SH-SY5Y (cell line): Measurements from ENCODE around the gene PSMB9.

ENCODE experiments used
- GATA2 ChIP-seq: IDR thresholded peaks from 2 replicates; pipeline ENCODE4 v1.6.1; 2011; ENCODE audit warnings: mild to moderate bottlenecking, low read depth, low read length
- GATA3 ChIP-seq: IDR thresholded peaks from 2 replicates; pipeline ENCODE4 v1.6.1; 2011; ENCODE audit warnings: low read depth, mild to moderate bottlenecking, low read length, moderate library complexity

GRCh38 chr6:32838114-32838958 lies 15.7 kb upstream of the PSMB9 start, which contains the start of gene TAP2:
- TF ChIP-seq GATA2 (no peak), GATA3 (no peak)
